H1 (cell line): ENCODE measurements around the gene RAPGEF5. TPM values are rescaled to one million over a fixed set of nuclear protein-coding genes. Genes with fewer than 3 reads are reported as not detected.

Source experiments
- CTCF ChIA-PET: fragments of 300-600 bp; sonication (Branson Sonifier 250); formaldehyde crosslinking; loops from one replicate; lab custom pipeline; 2021; ENCODE audit not compliant: partially characterized antibody; lab: Charles Lee
- POLR2A ChIA-PET: fragments of 300-600 bp; sonication (Branson Sonifier 250); formaldehyde crosslinking; loops from one replicate; lab custom pipeline; 2021; ENCODE audit warnings: inconsistent platforms; ENCODE audit not compliant: partially characterized antibody; lab: Charles Lee
- DNase-seq, 2 experiments: peaks; one replicate each; pipeline versions ENCODE4 v3.0.0 to v3.0.0-alpha.2; 2010 to 2022; ENCODE audit warnings: low spot score in 2 of 2, low read depth in 1 of 2, mixed read lengths in 1 of 2
- FAIRE-seq: peaks from 2 replicates; lab custom pipeline; 2011; peaks lifted over from hg19 to GRCh38; lab: Jason Lieb, UNC
- H2AFZ ChIP-seq: 2 replicates; pipeline ENCODE4 v1.8.1; 2012; ENCODE audit warnings: low read length, inconsistent platforms
- H2AK5ac ChIP-seq: 2 replicates; pipeline ENCODE4 v1.6.1; 2013; ENCODE audit warnings: low read depth, low read length
- H2BK120ac ChIP-seq: replicated peaks from 2 replicates; pipeline ENCODE3; 2013; ENCODE audit warnings: low read depth, low read length, inconsistent platforms
- H2BK12ac ChIP-seq: 2 replicates; pipeline ENCODE4 v1.6.1; 2013; ENCODE audit warnings: low read depth, low read length
- H2BK15ac ChIP-seq: 2 replicates; pipeline ENCODE4 v1.6.1; 2013; ENCODE audit warnings: low read length
- H2BK20ac ChIP-seq: 2 replicates; pipeline ENCODE4 v1.6.1; 2013; ENCODE audit warnings: low read length
- H2BK5ac ChIP-seq: 2 replicates; pipeline ENCODE4 v1.6.1; 2013; ENCODE audit warnings: low read depth, low read length
- H3K14ac ChIP-seq: 2 replicates; pipeline ENCODE4 v1.6.1; 2013; ENCODE audit warnings: inconsistent platforms; ENCODE audit not compliant: insufficient read length
- H3K18ac ChIP-seq: 2 replicates; pipeline ENCODE4 v1.6.1; 2013; ENCODE audit warnings: low read length; ENCODE audit errors: extremely low read depth
- H3K23ac ChIP-seq: 2 replicates; pipeline ENCODE4 v1.6.1; 2013; ENCODE audit warnings: inconsistent platforms; ENCODE audit not compliant: insufficient read length
- H3K23me2 ChIP-seq: 2 replicates; pipeline ENCODE4 v1.6.1; 2013; ENCODE audit warnings: low read depth, low read length
- H3K27ac ChIP-seq: 2 replicates; pipeline ENCODE4 v1.6.1; 2011; ENCODE audit warnings: low read depth, low read length, inconsistent platforms
- H3K27me3 ChIP-seq, 4 experiments: replicated peaks in 1 of 4; 1 replicate in 1 of 4; 2 replicates in 3 of 4; pipeline versions ENCODE4 v1.6.1 to v1.8.1; 2011 to 2013; ENCODE audit warnings: low read length in 3 of 4, mild to moderate bottlenecking in 3 of 4, inconsistent platforms in 2 of 4, mixed read lengths in 2 of 4, moderate library complexity in 1 of 4; ENCODE audit not compliant: control insufficient read depth in 3 of 4, insufficient read depth in 3 of 4; ENCODE audit errors: extremely low read depth in 1 of 4
- H3K36me3 ChIP-seq, 4 experiments: 2 replicates each; pipeline versions ENCODE4 v1.6.1 to v1.8.1; 2011 to 2013; ENCODE audit warnings: mild to moderate bottlenecking in 4 of 4, low read length in 3 of 4, moderate library complexity in 2 of 4, control low read depth in 1 of 4, inconsistent platforms in 1 of 4; ENCODE audit not compliant: insufficient read depth in 4 of 4, control insufficient read depth in 2 of 4
- H3K4ac ChIP-seq: replicated peaks from 2 replicates; pipeline ENCODE3; 2013; ENCODE audit warnings: low read length, low read depth, mixed read lengths, inconsistent platforms; ENCODE audit not compliant: insufficient read length
- H3K4me1 ChIP-seq, 4 experiments: replicated peaks in 1 of 4; 1 replicate in 1 of 4; 2 replicates in 3 of 4; pipeline versions ENCODE4 v1.6.1 to v1.8.1; 2011 to 2013; ENCODE audit warnings: low read length in 3 of 4, inconsistent platforms in 2 of 4, mixed read lengths in 1 of 4; ENCODE audit not compliant: insufficient read depth in 4 of 4, control insufficient read depth in 3 of 4
- H3K4me2 ChIP-seq, 2 experiments: 2 replicates each; pipeline versions ENCODE4 v1.6.1 to v1.8.1; 2011 to 2013; ENCODE audit warnings: low read depth in 2 of 2, low read length in 2 of 2, control low read depth in 1 of 2, inconsistent platforms in 1 of 2, mild to moderate bottlenecking in 1 of 2; ENCODE audit not compliant: insufficient read depth in 1 of 2
- H3K4me3 ChIP-seq, 4 experiments: fragments of 200-600, 300-600 bp in 1 of 4; sonication (generic), shearing (Covaris generic), sonication (Bioruptor Twin) in 1 of 4; 2 replicates each; pipeline versions ENCODE4 v1.5.1 to v1.8.1; 2011 to 2016; ENCODE audit warnings: low read length in 4 of 4, low read depth in 3 of 4, control low read depth in 2 of 4, inconsistent platforms in 2 of 4, mild to moderate bottlenecking in 2 of 4, mixed read lengths in 1 of 4, moderate library complexity in 1 of 4; ENCODE audit not compliant: insufficient read depth in 2 of 4; ENCODE audit errors: extremely low read depth in 1 of 4
- H3K56ac ChIP-seq: replicated peaks from 2 replicates; pipeline ENCODE3; 2013; ENCODE audit warnings: low read depth, mild to moderate bottlenecking, mixed read lengths, low read length, inconsistent platforms; ENCODE audit not compliant: insufficient read length
- H3K79me1 ChIP-seq: 2 replicates; pipeline ENCODE4 v1.6.1; 2013; ENCODE audit warnings: low read depth, low read length, control low read depth
- H3K79me2 ChIP-seq, 2 experiments: 2 replicates each; pipeline versions ENCODE4 v1.6.1 to v1.8.1; 2012 to 2013; ENCODE audit warnings: low read length in 2 of 2, mild to moderate bottlenecking in 2 of 2, inconsistent platforms in 1 of 2; ENCODE audit not compliant: insufficient read depth in 2 of 2, control insufficient read depth in 1 of 2
- H3K9ac ChIP-seq, 4 experiments: replicated peaks in 1 of 4; 1 replicate in 1 of 4; 2 replicates in 3 of 4; pipeline versions ENCODE4 v1.6.1 to v1.8.1; 2011 to 2013; ENCODE audit warnings: low read depth in 3 of 4, low read length in 3 of 4, control low read depth in 2 of 4, mild to moderate bottlenecking in 2 of 4, moderate library complexity in 2 of 4, inconsistent platforms in 1 of 4; ENCODE audit errors: extremely low read depth in 1 of 4
- H3K9me3 ChIP-seq, 2 experiments: 2 replicates each; pipeline versions ENCODE4 v1.6.1 to v1.8.1; 2012 to 2013; ENCODE audit warnings: mild to moderate bottlenecking in 2 of 2, moderate library complexity in 2 of 2, control low read depth in 1 of 2, inconsistent platforms in 1 of 2, low read depth in 1 of 2, low read length in 1 of 2, mixed read lengths in 1 of 2; ENCODE audit not compliant: insufficient read depth in 2 of 2
- H4K20me1 ChIP-seq, 2 experiments: replicated peaks in 1 of 2; 2 replicates each; pipeline versions ENCODE3 to v1.8.1; 2011 to 2013; ENCODE audit warnings: inconsistent platforms in 2 of 2, low read length in 2 of 2, mild to moderate bottlenecking in 1 of 2; ENCODE audit not compliant: insufficient read depth in 2 of 2, control insufficient read depth in 1 of 2
- H4K5ac ChIP-seq: 2 replicates; pipeline ENCODE4 v1.6.1; 2013; ENCODE audit warnings: low read length, low read depth, mixed read lengths, inconsistent platforms; ENCODE audit not compliant: insufficient read length
- H4K8ac ChIP-seq: 2 replicates; pipeline ENCODE4 v1.8.0; 2013; ENCODE audit warnings: mild to moderate bottlenecking, moderate library complexity, low read length, inconsistent platforms; ENCODE audit not compliant: insufficient read depth; ENCODE audit errors: extremely low read depth
- H4K91ac ChIP-seq: replicated peaks from 2 replicates; pipeline ENCODE3; 2013; ENCODE audit warnings: low read length, mixed read lengths, inconsistent platforms; ENCODE audit not compliant: insufficient read length
- CHD1 ChIP-seq: IDR thresholded peaks from 2 replicates; pipeline ENCODE4 v1.6.1; 2012; ENCODE audit warnings: low read depth, low read length, improper control_type of control experiment
- RBBP5 ChIP-seq: IDR thresholded peaks from 2 replicates; pipeline ENCODE4 v1.7.1; 2012; ENCODE audit warnings: low read depth, mild to moderate bottlenecking, inconsistent platforms, low read length, moderate library complexity, borderline replicate concordance
- SIX5 ChIP-seq: IDR thresholded peaks from 2 replicates; pipeline ENCODE4 v1.6.1; 2011; ENCODE audit warnings: mild to moderate bottlenecking, low read depth, low read length
- WGBS, 2 experiments: shearing (Covaris generic) in 1 of 2; methylation state at CpG; one replicate each; pipeline versions ENCODE4 v1.1.6 to v1.1.7; 2013 to 2015; ENCODE audit warnings: low lambda C conversion rate in 2 of 2, mixed read lengths in 2 of 2, inconsistent platforms in 1 of 2, low coverage in 1 of 2, missing lambda C conversion rate in 1 of 2; ENCODE audit not compliant: insufficient replicate concordance in 2 of 2, insufficient coverage in 1 of 2, insufficient read length in 1 of 2; ENCODE audit errors: extremely low coverage in 1 of 2, missing lambda C conversion rate in 1 of 2; 5-methylcytosine and 5-hydroxymethylcytosine counted together
- polyA plus RNA-seq, 7 experiments: library from polyadenylated mRNA; depleted of rRNA in 3 of 7; stranded (reverse) in 5 of 7; unstranded in 2 of 7; fragments of >200 nt in 5 of 7; fragments of 200-250 nt in 2 of 7; gene quantifications; 1 replicate in 5 of 7; 2 replicates in 1 of 7; 4 replicates in 1 of 7; pipeline versions ENCODE4 v1.2.1 to v1.2.3, GENCODE V29; 2011 to 2013; ENCODE audit warnings: missing spikeins in 2 of 7, mixed read lengths in 2 of 7
- total RNA-seq: library from RNA; stranded (reverse); fragmentation: NEBNext Ultra II Directional; extraction: Animal tissue kit (Norgen Biotek cat#: 25700); gene quantifications from 2 replicates; pipeline ENCODE4 v1.2.1, GENCODE V29; 2021

RAPGEF5 gene
- total and polyA plus RNA-seq, 2 of the 8 experiments (the other 6 are each of a cell fraction or from before 2014, with no cell fraction given): 4.4 to 22.9 TPM

DNA sequence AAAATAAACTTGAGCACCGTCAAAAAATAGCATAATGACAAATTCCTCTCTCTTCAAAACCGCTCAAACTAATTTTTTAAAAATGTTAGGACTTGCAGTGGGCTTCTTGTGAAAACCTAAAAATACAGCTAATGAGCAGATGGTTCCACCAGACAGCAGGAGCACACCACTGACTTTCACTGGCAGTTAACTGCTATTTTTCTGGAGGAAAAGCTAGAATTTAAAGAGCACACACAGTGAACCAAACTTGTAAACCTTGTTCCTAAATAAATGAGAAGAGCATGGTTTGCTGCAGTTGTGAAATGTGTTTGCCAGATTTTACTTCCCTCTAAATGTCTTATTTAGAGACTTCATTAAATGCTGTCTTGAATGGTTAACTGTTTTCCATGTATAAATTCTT is 143.9 kb downstream of the RAPGEF5 start:
- Histone ChIP-seq H3K18ac (no peak overlapping the region), H2BK5ac (no peak overlapping the region), H3K4me1 (no peaks in the 10 kb centered on the region; a peak in 1 of 7 replicates), H3K79me1 (no peaks in the 10 kb centered on the region), H4K20me1 (no peaks in the 10 kb centered on the region), H2AFZ (no peak overlapping the region), H2AK5ac (no peak overlapping the region), H4K8ac (no peak overlapping the region), H2BK15ac (no peak overlapping the region), H3K56ac (no peak overlapping the region), H3K23me2 (no peaks in the 10 kb centered on the region), H3K9me3 (no peaks in the 10 kb centered on the region), H3K36me3 (no peaks in the 10 kb centered on the region), H2BK20ac (no peak overlapping the region), H4K5ac (no peak overlapping the region), H3K23ac (no peak overlapping the region), H3K27me3 (no peaks in the 10 kb centered on the region), H2BK120ac (no peak overlapping the region), H3K27ac (no peak overlapping the region), H4K91ac (no peak overlapping the region), H3K4me2 (no peak overlapping the region), H3K14ac (no peak overlapping the region), H2BK12ac (no peak overlapping the region), H3K9ac (no peak overlapping the region), H3K4me3 (no peak overlapping the region), H3K79me2 (no peaks in the 10 kb centered on the region), H3K4ac (no peak overlapping the region)
- WGBS, 2 experiments: 79% methylated on average over 2 of the region's 2 CpGs; no CpG with 5 or more reads in 1 of the 2 experiments
- TF ChIP-seq SIX5 (no peak), CHD1 (no peak), RBBP5 (no peak)
- no peak for FAIRE-seq
- DNase-seq: no peak
- ChIA-PET POLR2A (no interaction called here), CTCF (interaction anchor here (0.7 to 0.9 kb wide), 2 partner anchors 93 to 103 kb away, joined by 4 read pairs; no protein-coding TSS in a partner anchor)
